Measurements from ENCODE around the gene OR4D9. TPM values are rescaled to one million over a fixed set of nuclear protein-coding genes. Genes with fewer than 3 reads are reported as not detected.

Gene OR4D9
- total RNA-seq, 2 donors from 2014 or later = not detected

GRCh38 chr11:59558270-59558643 is 46.9 kb downstream of the OR4D9 start:
- peak overlapping the region; percentile 80 for H3K4me3 Mint-ChIP-seq
- peak overlapping the region; percentile 85 for H3K4me3 ChIP-seq (ENCODE audit: low read length)

GRCh38 chr11:59559886-59560285 is 48.5 kb downstream of the OR4D9 start:
- Mint-ChIP-seq H3K4me3 (peak overlapping the region; percentile 94), H3K4me1 (peaks cover 8% of the 10 kb centered on the region), H3K36me3 (ENCODE audit: low read depth) (no peaks in the 10 kb centered on the region), H3K27me3 (ENCODE audit: insufficient read depth) (peaks cover 5% of the 10 kb centered on the region), H3K27ac (no peak overlapping the region), H3K9me3 (no peaks in the 10 kb centered on the region)
- no peaks in the 10 kb centered on the region for H3K4me1 ChIP-seq (ENCODE audit: control insufficient read depth, insufficient read depth, low read length)
- WGBS, 2 experiments (ENCODE audit: insufficient coverage in 1 of 2, insufficient read length in 1 of 2) = 36 to 46% methylated on average over 5 to 8 of the region's 8 CpGs
- H3K9me3 ChIP-seq (ENCODE audit: control insufficient read depth, low read length) = no peaks in the 10 kb centered on the region
- H3K4me3 ChIP-seq (ENCODE audit: low read length) = peak overlapping the region; percentile 99
- no peak for DNase-seq
- no peak overlapping the region for H3K27ac ChIP-seq (ENCODE audit: low read depth, low read length)
- H3K36me3 ChIP-seq (ENCODE audit: control insufficient read depth, insufficient read depth, low read length) = no peaks in the 10 kb centered on the region
- H3K27me3 ChIP-seq (ENCODE audit: control insufficient read depth, insufficient read depth, low read length, poor library complexity, severe bottlenecking) = no peaks in the 10 kb centered on the region
- TF ChIP-seq CTCF (conservative IDR thresholded peaks at IDR 0.05) = no peak
- H3K9ac ChIP-seq (ENCODE audit: extremely low read depth, low read length, poor library complexity, severe bottlenecking) = no peak overlapping the region

More at GRCh38 chr11:59558270-59558643, 46.9 kb downstream of the OR4D9 start:
- 81 to 95% methylated on average over 5 to 7 of the region's 7 CpGs for WGBS, 2 experiments (ENCODE audit: insufficient coverage in 1 of 2, insufficient read length in 1 of 2)
- DNase-seq = no peak
- Histone ChIP-seq H3K27me3 (ENCODE audit: control insufficient read depth, insufficient read depth, low read length, poor library complexity, severe bottlenecking) (no peaks in the 10 kb centered on the region), H3K36me3 (ENCODE audit: control insufficient read depth, insufficient read depth, low read length) (no peaks in the 10 kb centered on the region), H3K27ac (ENCODE audit: low read depth, low read length) (no peak overlapping the region), H3K4me1 (ENCODE audit: control insufficient read depth, insufficient read depth, low read length) (no peaks in the 10 kb centered on the region), H3K9ac (ENCODE audit: extremely low read depth, low read length, poor library complexity, severe bottlenecking) (peak overlapping the region; percentile 36), H3K9me3 (ENCODE audit: control insufficient read depth, low read length) (no peaks in the 10 kb centered on the region)
- Mint-ChIP-seq H3K27me3 (ENCODE audit: insufficient read depth) (peaks cover 6% of the 10 kb centered on the region), H3K4me1 (peaks cover 8% of the 10 kb centered on the region), H3K27ac (peak overlapping the region; percentile 94), H3K9me3 (no peaks in the 10 kb centered on the region), H3K36me3 (ENCODE audit: low read depth) (no peaks in the 10 kb centered on the region)
- TF ChIP-seq CTCF (conservative IDR thresholded peaks at IDR 0.05) = no peak

- H3K27ac Mint-ChIP-seq = peak overlapping the region; percentile 82
Measured at GRCh38 chr11:59560290-59560701, 49.0 kb downstream of the OR4D9 start.

More at GRCh38 chr11:59560290-59560701, 49.0 kb downstream of the OR4D9 start:
- Mint-ChIP-seq H3K9me3 (no peaks in the 10 kb centered on the region), H3K36me3 (ENCODE audit: low read depth) (no peaks in the 10 kb centered on the region), H3K4me1 (peaks cover 8% of the 10 kb centered on the region), H3K4me3 (peak overlapping the region; percentile 94), H3K27me3 (ENCODE audit: insufficient read depth) (peaks cover 4% of the 10 kb centered on the region)
- Histone ChIP-seq H3K4me3 (ENCODE audit: low read length) (peak overlapping the region; percentile 99), H3K4me1 (ENCODE audit: control insufficient read depth, insufficient read depth, low read length) (no peaks in the 10 kb centered on the region), H3K9me3 (ENCODE audit: control insufficient read depth, low read length) (no peaks in the 10 kb centered on the region), H3K9ac (ENCODE audit: extremely low read depth, low read length, poor library complexity, severe bottlenecking) (peak overlapping the region; percentile 64), H3K36me3 (ENCODE audit: control insufficient read depth, insufficient read depth, low read length) (no peaks in the 10 kb centered on the region), H3K27ac (ENCODE audit: low read depth, low read length) (no peak overlapping the region), H3K27me3 (ENCODE audit: control insufficient read depth, insufficient read depth, low read length, poor library complexity, severe bottlenecking) (no peaks in the 10 kb centered on the region)
- DNase-seq = peak; percentile 96
- 0% methylated on average over 18 of the region's 18 CpGs for WGBS, 2 experiments (ENCODE audit: insufficient coverage in 1 of 2, insufficient read length in 1 of 2)
- TF ChIP-seq CTCF (conservative IDR thresholded peaks at IDR 0.05) = no peak
